NB4 (cell line): ENCODE measurements around the gene SWI5.

Experiments used
- CTCF ChIP-seq: IDR thresholded peaks from one replicate; pipeline ENCODE4 v1.5.1; 2012; ENCODE audit warnings: low read depth, low read length
- MYC ChIP-seq: IDR thresholded peaks from 2 replicates; pipeline ENCODE4 v1.6.1; 2011; ENCODE audit warnings: low read depth, low read length
- POLR2A ChIP-seq: IDR thresholded peaks from 2 replicates; pipeline ENCODE4 v1.6.1; 2011; ENCODE audit warnings: mild to moderate bottlenecking; ENCODE audit not compliant: insufficient read length; ENCODE audit errors: extremely low read depth
- TF ChIP-seq, protein P1 (sequence below): IDR thresholded peaks from 2 replicates; pipeline ENCODE4 v1.6.1; 2011; ENCODE audit warnings: low read depth, low read length

GRCh38 chr9:128247226-128247803, 28.8 kb upstream of the SWI5 start:
- TF ChIP-seq CTCF (no peak), MYC (no peak), POLR2A (no peak)
- TF ChIP-seq, protein P1, sequence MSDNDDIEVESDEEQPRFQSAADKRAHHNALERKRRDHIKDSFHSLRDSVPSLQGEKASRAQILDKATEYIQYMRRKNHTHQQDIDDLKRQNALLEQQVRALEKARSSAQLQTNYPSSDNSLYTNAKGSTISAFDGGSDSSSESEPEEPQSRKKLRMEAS: no peak
